ENCODE results near the gene GPSM3. TPM values are rescaled to one million over a fixed set of nuclear protein-coding genes. Genes with fewer than 3 reads are reported as not detected.

Gene GPSM3
- total RNA-seq, 1 experiment from 2014 or later = 11.8 TPM

GRCh38 chr6:32163559-32164258, 28.7 kb downstream of the GPSM3 start:
- no peak overlapping the region for H3K56ac ChIP-seq (ENCODE audit: insufficient read length, low read depth, low read length)
- H3K9me3 ChIP-seq (ENCODE audit: control insufficient read depth, low read depth, low read length) = no peaks in the 10 kb centered on the region
- H4K20me1 ChIP-seq (ENCODE audit: control insufficient read depth, insufficient read depth, insufficient read length) = no peaks in the 10 kb centered on the region
- no peaks in the 10 kb centered on the region for H3K79me1 ChIP-seq (ENCODE audit: insufficient read depth, low read depth, low read length, poor library complexity, severe bottlenecking)
- no peaks in the 10 kb centered on the region for H3K23me2 ChIP-seq (ENCODE audit: insufficient read length, low read depth, low read length, poor library complexity, severe bottlenecking)
- no peak overlapping the region for H3K4me3 Mint-ChIP-seq
- H3K18ac ChIP-seq (ENCODE audit: insufficient read length, low read depth, low read length) = no peak overlapping the region
- no peak overlapping the region for H2AFZ ChIP-seq (ENCODE audit: low read length)
- H2BK12ac ChIP-seq (ENCODE audit: insufficient read length, low read depth, low read length) = no peak overlapping the region
- H4K8ac ChIP-seq (replicated peaks; ENCODE audit: insufficient read length, low read depth, low read length) = no peak overlapping the region
- H2BK20ac ChIP-seq (ENCODE audit: low read depth, low read length, poor library complexity, severe bottlenecking) = no peak overlapping the region
- H3K9ac ChIP-seq (ENCODE audit: extremely low read depth, insufficient read length, low read length) = no peak overlapping the region
- no peaks in the 10 kb centered on the region for H3K4me1 ChIP-seq (ENCODE audit: insufficient read depth, low read length)
- H3T11ph ChIP-seq (ENCODE audit: low read length) = no peak overlapping the region
- H2BK15ac ChIP-seq (ENCODE audit: low read depth, low read length) = no peak overlapping the region
- H3K27ac Mint-ChIP-seq = peak overlapping the region in 1 of 3 experiments; percentile 78; a peak in 2 of 7 replicates
- H4K5ac ChIP-seq (ENCODE audit: insufficient read length, low read depth, low read length) = no peak overlapping the region
- H3K4me2 ChIP-seq (ENCODE audit: insufficient read depth, insufficient read length, low read length) = no peak overlapping the region
- WGBS (ENCODE audit: extremely low coverage, insufficient read length, low lambda C conversion rate) = no CpG with 5 or more reads among the region's 7 CpGs
- no peaks in the 10 kb centered on the region for H3K79me2 ChIP-seq (ENCODE audit: insufficient read depth, low read length)
- DNase-seq = no peak
- no peaks in the 10 kb centered on the region for H3K9me3 Mint-ChIP-seq
- no peak overlapping the region for H2BK120ac ChIP-seq (ENCODE audit: low read depth, low read length, poor library complexity, severe bottlenecking)
- no peaks in the 10 kb centered on the region for H3K27me3 ChIP-seq (ENCODE audit: insufficient read depth, low read length)
- H3K4me1 Mint-ChIP-seq = peaks cover 3 to 23% of the 10 kb centered on the region in 2 experiments; a peak in 2 of 4 replicates
- no peaks in the 10 kb centered on the region; the same call in 1 of the 2 replicates for H3K27me3 Mint-ChIP-seq (ENCODE audit: low read depth)
- no peak overlapping the region for H3K4ac ChIP-seq (ENCODE audit: low read depth, low read length)
- no peak for TF ChIP-seq CTCF (conservative IDR thresholded peaks at IDR 0.05)
- no peak overlapping the region for H3K14ac ChIP-seq (ENCODE audit: insufficient read depth, low read length)
- H3K27ac ChIP-seq (ENCODE audit: insufficient read length, low read depth, low read length) = no peak overlapping the region
- no peak overlapping the region for H3K23ac ChIP-seq (ENCODE audit: insufficient read length, low read depth, low read length)
- H2BK5ac ChIP-seq (ENCODE audit: insufficient read length, low read length) = no peak overlapping the region
- H4K91ac ChIP-seq (ENCODE audit: insufficient read length, low read depth, low read length) = no peak overlapping the region
- no peak overlapping the region for H2AK5ac ChIP-seq (ENCODE audit: insufficient read length, low read length)
- peaks cover 23 to 64% (median 44%) of the 10 kb centered on the region in 3 experiments for H3K36me3 Mint-ChIP-seq (ENCODE audit: insufficient read depth in 1 of 3, low read depth in 3 of 3)

Measured in H9 (cell line).